Stimulated activated CD4-positive, alpha-beta T cell treated with anti-CD3 and anti-CD28 coated beads, Interleukin-1b, Interleukin-23, amount 100 ng/mL, for 48 hours (primary cell): ENCODE results near the gene CABCOCO1.

Experiments
- DNase-seq: peaks from one replicate; pipeline ENCODE4 v3.0.0-alpha.2; 2020

Gene CABCOCO1

GRCh38 chr10:61662794-61663259, at the start of gene CABCOCO1:
Gene CABCOCO1 (plus strand): TSS chr10:61662929. CDS start chr10:61662973, 44 bp downstream.
- DNase-seq: no peak

- no peak for DNase-seq
These were observed 49.1 kb upstream of the CABCOCO1 start for GRCh38 chr10:61613665-61614064.

- no peak for DNase-seq
These were observed 46.1 kb upstream of the CABCOCO1 start for GRCh38 chr10:61616611-61617010.

GRCh38 chr10:61617180-61617579, 45.5 kb upstream of the CABCOCO1 start:
- no peak for DNase-seq

- DNase-seq: no peak
These were observed 45.1 kb upstream of the CABCOCO1 start for GRCh38 chr10:61617586-61617985.

GRCh38 chr10:61618388-61618961, 44.3 kb upstream of the CABCOCO1 start:
- DNase-seq: no peak

GRCh38 chr10:61620506-61620905, 42.2 kb upstream of the CABCOCO1 start:
- DNase-seq: no peak

- DNase-seq: no peak
These were observed 41.1 kb upstream of the CABCOCO1 start for GRCh38 chr10:61621605-61622051.

- DNase-seq: no peak
These were observed 39.6 kb upstream of the CABCOCO1 start for GRCh38 chr10:61623161-61623560.

- DNase-seq: no peak
These were observed 36.5 kb upstream of the CABCOCO1 start for GRCh38 chr10:61626209-61626608.

- DNase-seq: no peak
These were observed 35.5 kb upstream of the CABCOCO1 start for GRCh38 chr10:61627266-61627665.

- DNase-seq: no peak
These were observed 34.4 kb upstream of the CABCOCO1 start for GRCh38 chr10:61628151-61628874.

GRCh38 chr10:61628875-61629513, 33.7 kb upstream of the CABCOCO1 start:
- DNase-seq: no peak

- DNase-seq: no peak
These were observed 33.2 kb upstream of the CABCOCO1 start for GRCh38 chr10:61629576-61629975.

GRCh38 chr10:61632057-61632670, 30.6 kb upstream of the CABCOCO1 start:
- no peak for DNase-seq

GRCh38 chr10:61633665-61634064, 29.1 kb upstream of the CABCOCO1 start:
- no peak for DNase-seq

GRCh38 chr10:61634746-61635145, 28.0 kb upstream of the CABCOCO1 start:
- no peak for DNase-seq

- no peak for DNase-seq
These were observed 27.3 kb upstream of the CABCOCO1 start for GRCh38 chr10:61635471-61635870.

- no peak for DNase-seq
These were observed 26.8 kb upstream of the CABCOCO1 start for GRCh38 chr10:61635932-61636331.

- DNase-seq: no peak
These were observed 22.8 kb upstream of the CABCOCO1 start for GRCh38 chr10:61639952-61640351.

GRCh38 chr10:61640856-61641255, 21.9 kb upstream of the CABCOCO1 start:
- no peak for DNase-seq

- DNase-seq: no peak
These were observed 20.6 kb upstream of the CABCOCO1 start for GRCh38 chr10:61642150-61642571.

- DNase-seq: no peak
These were observed 20.1 kb upstream of the CABCOCO1 start for GRCh38 chr10:61642676-61643075.
